ENCODE results near the gene AIRE.

The AIRE gene

DNA sequence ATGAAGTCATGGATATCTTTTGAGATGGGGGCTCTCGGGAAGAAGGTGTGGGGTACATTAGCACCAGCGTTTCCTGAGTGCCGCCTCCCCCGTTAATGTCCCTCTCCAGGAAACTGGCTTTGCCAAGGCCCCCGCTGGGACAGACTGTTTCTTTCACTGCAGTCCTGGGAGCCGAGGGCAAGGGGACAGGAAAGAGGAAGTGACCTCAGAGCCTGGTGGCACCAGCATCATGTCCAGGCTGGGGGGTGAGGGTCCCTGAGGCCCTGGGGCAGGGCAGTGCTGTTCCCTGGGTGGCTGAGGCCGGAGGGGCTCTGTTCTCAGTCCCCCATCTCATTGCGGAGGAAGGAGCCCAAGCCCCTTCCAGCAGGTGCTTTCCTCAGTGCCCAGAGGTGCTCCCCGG lies 20.0 kb downstream of the AIRE start:
- DNase-seq, result no peak

GRCh38 chr21:44306936-44307704 lies 21.4 kb downstream of the AIRE start:
- no peak for DNase-seq

DNA sequence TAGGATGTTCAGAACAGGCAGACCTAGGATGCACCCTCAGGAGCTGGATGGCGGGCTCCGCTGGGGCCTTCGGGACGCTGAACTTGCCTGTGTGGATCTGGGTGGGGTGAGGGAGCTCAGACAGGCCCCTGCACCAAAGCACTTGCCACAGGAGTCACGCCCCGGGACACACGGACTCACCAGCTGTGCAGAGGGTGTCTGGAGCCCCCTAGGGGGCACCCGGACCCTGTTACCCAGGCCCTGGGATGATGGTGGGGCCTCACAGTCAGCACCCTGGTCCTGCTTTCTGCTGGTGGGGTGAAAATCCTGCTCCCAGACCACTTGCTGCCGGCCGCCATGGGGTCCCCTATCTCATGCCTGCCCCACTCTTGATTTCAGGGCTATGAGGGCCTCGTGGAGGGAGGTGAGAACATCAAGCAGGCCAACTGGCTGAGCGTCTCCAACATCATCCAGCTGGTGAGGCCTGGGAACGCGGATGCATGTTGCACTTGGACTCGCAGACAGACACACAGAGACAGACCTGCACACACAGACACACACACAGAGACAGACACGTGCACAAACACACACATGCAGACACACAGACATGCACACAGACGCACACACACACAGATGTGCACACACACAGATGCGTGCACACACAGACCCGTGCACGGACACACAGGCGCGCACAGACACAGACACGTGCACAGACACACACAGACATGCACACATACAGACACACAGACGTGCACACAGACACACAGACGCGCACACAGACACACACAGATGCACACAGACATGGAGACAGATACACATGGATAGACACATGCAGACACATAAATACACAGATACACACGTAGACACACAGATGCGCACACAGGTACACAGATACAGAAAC lies 25.2 kb downstream of the AIRE start:
- no peak for DNase-seq

GRCh38 chr21:44312089-44312488 lies 26.4 kb downstream of the AIRE start:
- DNase-seq, result no peak

DNA sequence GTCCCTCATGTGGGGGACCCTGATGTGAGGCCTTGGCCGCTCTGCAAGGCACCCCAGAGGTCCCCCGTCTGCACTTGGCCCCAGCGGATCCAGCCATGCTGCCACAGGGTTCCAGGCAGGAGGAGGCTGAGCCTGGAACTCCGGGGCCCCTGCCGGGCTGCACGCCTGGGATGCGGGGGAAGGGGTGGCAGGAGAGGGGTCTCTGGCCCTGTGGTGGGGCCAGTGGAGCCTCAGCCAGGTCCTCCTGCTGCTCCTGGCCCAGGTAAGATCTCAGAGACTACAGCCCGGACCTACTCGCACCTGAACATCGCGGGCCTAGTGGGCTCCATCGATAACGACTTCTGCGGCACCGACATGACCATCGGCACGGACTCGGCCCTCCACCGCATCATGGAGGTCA lies 27.0 kb downstream of the AIRE start:
- no peak for DNase-seq

GRCh38 chr21:44313451-44313850 lies 27.8 kb downstream of the AIRE start:
- no peak for DNase-seq

- DNase-seq, result no peak
Observed at GRCh38 chr21:44314128-44314527, 28.5 kb downstream of the AIRE start.

DNA sequence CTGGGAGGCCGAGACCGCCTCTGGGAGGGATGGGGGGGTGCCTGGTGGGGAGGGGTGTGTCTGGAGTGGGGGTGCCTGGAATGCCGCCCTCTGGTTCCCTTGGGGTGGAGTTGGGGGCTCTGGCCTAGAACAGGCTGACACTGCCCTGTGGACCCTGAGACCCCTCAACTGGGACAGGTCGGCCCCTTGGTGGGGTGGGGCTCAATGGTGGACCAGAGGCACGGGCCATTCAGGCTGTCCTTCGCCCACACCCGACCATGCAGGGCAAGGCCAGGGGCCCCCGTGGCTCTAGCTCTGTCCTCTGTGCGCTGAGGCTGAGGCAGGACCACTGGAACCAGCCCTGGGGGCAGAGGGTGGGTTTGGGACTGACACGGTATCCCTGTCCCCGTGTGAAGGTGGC lies 28.9 kb downstream of the AIRE start:
- no peak for DNase-seq

- no peak for DNase-seq
Observed at GRCh38 chr21:44315691-44316203, 30.1 kb downstream of the AIRE start.

DNA sequence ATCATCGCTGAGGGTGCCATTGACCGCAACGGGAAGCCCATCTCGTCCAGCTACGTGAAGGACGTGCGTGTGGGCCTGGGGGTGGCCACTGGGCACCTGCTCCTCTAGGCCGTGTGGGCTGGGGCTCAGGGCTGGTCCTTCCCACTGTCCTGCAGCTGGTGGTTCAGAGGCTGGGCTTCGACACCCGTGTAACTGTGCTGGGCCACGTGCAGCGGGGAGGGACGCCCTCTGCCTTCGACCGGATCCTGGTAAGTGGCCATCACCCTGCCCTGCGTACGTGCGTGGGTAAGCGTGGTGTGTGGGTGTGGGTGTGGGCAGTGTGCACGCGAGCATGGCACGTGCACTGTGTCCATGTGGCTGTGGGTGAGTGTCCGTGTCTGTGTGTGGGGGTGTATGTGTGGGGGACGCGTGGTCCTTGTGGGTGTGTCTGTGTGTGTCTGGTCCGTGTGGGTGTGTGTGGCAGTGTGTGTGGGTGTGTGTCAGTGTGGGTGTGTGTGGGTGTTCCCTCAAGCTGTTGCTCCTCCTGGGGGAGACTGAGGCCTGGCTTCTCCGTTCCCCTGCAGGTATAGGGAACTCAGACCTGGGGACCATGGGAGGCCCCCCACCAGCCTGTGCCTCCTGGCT lies 30.7 kb downstream of the AIRE start:
- DNase-seq, result no peak

DNA sequence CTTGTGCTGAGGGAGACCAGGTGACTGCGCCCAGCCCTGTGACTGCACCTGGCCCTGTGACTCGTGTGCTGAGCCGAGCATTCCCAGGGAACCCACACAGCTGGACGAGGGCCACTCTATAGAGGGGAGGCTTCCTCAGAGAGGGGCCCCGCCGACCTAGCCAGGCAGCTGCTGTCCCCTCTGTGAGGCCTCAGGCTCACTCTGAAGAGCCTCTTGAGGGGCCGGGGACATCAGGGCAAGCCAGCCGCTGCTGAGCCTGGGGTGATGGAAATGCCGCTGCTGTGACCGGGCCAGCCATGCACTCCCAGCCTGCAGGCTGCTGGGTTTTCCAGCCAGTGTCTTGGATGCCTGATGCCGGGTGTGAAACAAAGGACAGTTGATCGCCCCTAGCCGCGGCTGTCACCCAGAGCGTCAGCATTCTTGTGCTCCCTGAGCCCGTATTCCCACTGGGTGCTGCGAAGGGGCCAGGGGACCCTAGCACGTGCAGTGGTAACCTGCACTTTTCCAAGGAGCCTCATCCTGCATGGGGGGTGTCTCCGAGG lies 31.6 kb downstream of the AIRE start:
- no peak for DNase-seq

DNA sequence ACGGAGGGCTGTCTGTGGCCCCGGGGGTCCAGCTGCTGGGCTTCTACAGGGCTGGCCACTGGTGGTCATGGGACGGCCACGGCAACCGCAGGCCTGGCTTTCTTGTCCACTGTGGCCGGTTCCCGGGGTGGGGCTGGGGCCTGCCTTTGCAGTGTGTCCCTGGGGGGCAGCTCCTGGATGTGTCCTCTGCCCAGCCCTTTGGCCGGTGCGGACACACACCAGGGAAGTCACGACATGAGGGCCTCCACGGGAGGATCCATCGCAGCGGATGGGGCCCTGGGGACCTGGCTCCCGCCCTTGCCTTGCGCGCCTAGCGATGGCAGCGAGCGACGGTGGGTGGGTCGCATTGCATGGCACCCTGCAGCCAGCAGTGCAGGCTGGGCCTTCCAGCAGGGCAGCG lies 32.2 kb downstream of the AIRE start:
- no peak for DNase-seq

DNA sequence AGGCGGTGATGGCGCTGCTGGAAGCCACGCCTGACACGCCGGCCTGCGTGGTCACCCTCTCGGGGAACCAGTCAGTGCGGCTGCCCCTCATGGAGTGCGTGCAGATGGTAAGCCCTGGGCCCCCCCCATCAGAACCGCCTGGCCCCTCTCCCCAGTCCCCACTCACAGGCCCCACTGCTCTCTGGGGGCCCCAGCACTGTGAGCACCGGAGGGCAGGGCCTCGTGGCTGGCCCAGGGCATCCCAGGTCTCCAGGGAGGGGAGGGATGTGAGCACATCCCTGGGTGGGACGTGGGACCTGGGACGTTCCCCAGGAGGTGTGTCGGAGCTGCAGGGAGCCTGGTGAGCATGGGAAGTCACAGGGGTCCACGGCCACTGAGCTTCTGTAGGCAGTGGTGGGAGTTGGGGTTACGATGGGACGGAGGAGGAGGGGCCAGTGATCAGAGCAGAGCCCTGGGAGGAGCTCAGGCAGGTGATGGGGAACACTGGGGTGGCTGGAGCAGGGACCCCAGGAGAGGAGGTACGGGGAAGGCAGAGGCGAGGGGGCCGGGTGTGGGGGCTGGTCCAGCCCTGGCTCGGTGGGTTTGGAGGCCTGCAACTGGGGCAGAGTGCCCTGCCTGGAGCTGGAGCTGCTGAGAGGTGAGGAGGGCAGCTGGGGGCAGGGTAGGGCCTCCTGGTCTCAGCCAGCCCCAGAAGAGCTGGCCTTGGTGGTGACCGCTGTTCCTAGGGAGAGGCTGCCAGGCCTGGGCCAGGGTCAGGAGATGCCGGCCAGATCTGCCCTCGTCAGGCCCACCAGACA lies 33.0 kb downstream of the AIRE start:
- DNase-seq, result no peak

GRCh38 chr21:44319407-44320065 lies 33.9 kb downstream of the AIRE start:
- DNase-seq, result no peak

- no peak for DNase-seq
Observed at GRCh38 chr21:44320847-44321246, 35.2 kb downstream of the AIRE start.

GRCh38 chr21:44321846-44322450 lies 36.3 kb downstream of the AIRE start:
- no peak for DNase-seq

- DNase-seq, result no peak
Observed at GRCh38 chr21:44322621-44323325, 37.1 kb downstream of the AIRE start.

DNA sequence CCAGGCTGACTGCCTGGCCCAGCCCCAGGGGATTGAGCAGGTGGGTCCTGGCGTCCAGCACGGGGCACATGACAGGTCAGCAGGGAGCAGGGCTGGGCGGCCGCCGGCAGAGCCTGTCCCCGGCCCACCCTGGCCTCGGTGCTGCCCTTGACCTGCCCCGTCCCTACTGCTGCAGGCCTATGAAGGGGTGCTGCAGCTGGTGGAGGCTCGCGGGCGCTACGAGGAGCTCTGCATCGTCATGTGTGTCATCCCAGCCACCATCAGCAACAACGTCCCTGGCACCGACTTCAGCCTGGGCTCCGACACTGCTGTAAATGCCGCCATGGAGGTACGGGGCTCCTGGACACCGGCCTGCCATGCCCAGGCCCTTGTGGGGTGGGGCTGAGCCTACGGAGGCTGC lies 37.9 kb downstream of the AIRE start:
- DNase-seq, result no peak

- no peak for DNase-seq
Observed at GRCh38 chr21:44324106-44324853, 38.6 kb downstream of the AIRE start.

DNA sequence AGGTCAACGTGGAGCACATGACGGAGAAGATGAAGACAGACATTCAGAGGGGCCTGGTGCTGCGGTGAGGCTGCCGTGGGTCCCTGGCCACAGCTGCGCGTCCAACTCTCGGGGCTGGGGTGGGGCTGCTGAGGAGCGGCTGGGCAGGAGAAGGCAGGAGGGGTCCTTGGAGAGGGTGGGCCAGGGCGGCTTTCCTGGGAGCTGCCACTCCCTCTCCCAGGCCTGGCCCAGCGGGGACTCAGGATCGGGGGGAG lies 39.1 kb downstream of the AIRE start:
- no peak for DNase-seq
